HG03097 (cell line): ENCODE results near the gene MED12L.
A peak's percentile ranks its signal among the peaks of the same experiment; 100 is the strongest.

ENCODE experiments used
- ATAC-seq: cut with Tn5 transposase; IDR thresholded peaks from one replicate; pipeline ENCODE4 v1.9.1; 2021; ENCODE audit not compliant: unreplicated experiment, low FRiP score

The MED12L gene

GRCh38 chr3:151135541-151136337 lies 50.3 kb downstream of the MED12L start:
- ATAC-seq = no peak

DNA sequence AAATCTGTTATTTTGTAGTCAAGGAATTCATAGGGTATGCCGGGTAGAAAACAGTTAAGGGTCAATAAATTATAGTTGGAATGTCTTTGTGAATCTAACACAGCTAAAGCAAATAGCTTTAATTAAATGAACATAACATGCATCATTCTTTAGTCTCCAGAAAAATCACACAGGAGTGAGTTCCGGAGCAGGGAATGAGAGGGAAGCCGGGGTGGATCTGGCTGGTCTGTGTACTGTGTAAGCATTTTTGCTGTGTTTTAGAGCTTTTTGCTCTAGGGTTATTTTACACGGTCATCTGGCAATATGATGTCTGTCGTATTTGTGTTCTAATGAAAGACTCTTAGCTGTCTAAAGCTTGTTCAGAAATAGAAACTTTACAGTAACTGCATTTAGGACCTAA lies 57.5 kb downstream of the MED12L start:
- no peak for ATAC-seq

DNA sequence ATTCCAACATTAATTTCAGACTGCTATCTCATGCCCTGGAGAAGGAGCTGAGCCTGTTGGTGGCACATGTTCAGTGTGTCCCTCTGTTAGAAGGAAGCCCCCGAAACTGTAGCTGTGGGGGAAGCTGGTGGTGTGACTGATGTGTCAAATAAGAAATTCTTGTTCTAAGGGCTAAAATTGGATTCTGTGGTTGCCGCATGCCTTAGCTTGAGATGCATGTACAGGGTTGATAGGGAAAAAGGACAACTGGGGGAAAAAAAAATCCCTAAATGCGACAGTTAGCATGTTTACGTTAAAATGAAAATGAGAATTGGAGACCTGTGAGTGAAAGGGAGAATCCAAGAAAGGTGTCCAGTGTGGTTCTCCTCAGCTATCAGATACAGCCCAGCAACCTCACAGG lies 58.6 kb downstream of the MED12L start:
- no peak for ATAC-seq

- no peak for ATAC-seq
These were observed 59.3 kb downstream of the MED12L start for GRCh38 chr3:151144760-151145159.

- ATAC-seq = no peak
These were observed 60.2 kb downstream of the MED12L start for GRCh38 chr3:151145713-151146070.

- ATAC-seq = peak; percentile 65
These were observed 60.7 kb downstream of the MED12L start for GRCh38 chr3:151146071-151146730.

- no peak for ATAC-seq
These were observed 61.2 kb downstream of the MED12L start for GRCh38 chr3:151146731-151147091.

- ATAC-seq = no peak
These were observed 61.8 kb downstream of the MED12L start for GRCh38 chr3:151147299-151147698.

DNA sequence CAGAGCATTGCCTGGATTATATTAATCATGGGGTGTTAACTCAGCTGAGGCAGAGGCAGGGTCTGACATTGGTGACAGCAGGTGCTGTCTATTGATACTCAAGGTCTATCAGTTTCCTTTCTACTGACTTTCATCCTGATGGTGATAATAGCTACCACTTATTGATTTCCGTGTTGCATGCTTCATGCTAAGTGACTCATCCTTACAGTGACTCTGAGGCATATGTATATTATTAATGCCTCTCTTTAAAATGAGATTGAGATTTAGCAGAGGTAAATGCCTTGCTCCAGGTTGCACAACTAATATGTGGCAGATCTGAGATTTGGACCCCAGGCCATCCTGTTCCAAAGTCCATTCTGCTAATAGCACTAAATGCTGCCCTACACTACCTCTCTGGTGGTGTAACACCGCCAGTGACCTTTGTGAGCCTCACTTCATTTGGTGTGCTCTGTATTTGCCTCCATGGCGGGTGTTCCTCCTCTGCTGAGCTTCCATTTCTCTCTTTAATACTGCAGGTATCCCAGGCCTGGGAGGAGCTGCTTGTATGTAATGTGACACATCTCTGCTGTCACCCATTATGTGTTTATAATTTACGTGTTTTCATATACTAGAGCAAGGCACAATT lies 67.1 kb downstream of the MED12L start:
- ATAC-seq = no peak

DNA sequence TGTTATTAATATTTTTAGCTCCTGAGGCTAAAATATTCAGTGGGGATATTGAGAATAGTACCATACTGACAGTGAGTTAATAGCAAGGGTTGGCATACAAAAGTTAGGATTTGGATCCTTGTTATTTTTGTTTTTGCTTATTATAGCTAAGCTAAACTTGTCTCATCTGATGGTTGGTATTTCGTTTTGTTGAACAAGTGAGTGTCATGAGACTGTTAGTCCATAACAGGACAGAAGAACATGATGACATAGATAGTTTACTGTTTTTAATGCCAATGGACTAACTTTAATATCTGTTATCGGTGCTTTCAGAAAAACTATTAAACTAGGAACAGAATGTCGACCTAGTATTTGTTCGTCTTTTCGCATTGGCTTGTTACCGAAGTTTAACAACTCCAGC lies 69.1 kb downstream of the MED12L start:
- no peak for ATAC-seq

DNA sequence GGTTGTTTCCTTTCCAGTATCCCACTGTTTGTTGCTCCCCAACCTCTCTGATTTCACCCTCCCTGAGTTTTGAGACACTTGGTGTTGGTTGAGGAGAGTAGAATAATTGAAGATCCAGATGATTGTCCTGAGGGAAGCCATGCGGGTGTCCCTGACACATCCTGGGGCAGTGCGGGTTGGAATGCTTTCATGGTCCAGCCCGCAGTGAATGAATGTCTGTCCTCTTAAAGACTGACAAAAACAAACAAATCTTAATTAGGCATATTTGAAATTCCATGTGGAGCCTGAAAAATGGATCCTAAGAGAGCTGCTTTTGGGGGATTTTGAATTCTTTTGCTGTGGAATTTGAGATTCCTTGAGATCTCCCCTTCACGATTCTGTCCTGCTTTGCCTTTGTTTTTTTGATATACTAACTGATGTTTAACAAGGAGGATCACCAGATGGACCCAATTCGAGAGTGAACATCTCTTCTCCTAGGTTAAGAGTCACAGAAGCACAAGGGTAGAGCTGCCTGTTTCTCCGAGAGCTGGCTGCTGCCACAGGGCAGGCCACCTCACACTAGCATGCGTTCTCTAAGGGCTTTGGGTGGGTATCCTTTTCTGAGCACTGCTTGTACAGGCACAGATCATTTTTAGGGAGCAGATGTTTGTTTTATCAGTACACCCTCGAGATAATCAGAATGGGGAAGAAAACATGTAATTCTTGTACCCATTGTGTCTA lies 70.1 kb downstream of the MED12L start:
- no peak for ATAC-seq

GRCh38 chr3:151156618-151157216 lies 71.3 kb downstream of the MED12L start:
- ATAC-seq = no peak

DNA sequence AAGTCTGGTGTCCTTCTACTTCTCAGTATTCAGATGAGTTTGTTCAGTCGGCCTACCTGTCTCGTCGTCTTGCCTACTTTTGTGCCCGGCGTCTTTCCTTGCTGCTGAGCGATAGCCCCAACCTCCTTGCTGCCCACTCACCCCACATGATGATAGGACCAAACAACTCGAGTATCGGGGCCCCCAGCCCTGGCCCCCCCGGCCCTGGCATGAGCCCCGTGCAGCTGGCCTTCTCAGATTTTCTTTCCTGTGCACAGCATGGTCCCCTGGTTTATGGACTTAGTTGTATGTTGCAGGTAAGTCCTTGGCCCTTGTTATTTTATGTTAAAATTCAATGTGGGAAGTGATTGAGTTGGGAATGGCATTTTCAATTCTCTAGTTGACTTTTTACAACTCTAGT lies 74.3 kb downstream of the MED12L start:
- no peak for ATAC-seq

- ATAC-seq = no peak
These were observed 79.8 kb downstream of the MED12L start for GRCh38 chr3:151165226-151165625.

GRCh38 chr3:151166161-151166560 lies 80.7 kb downstream of the MED12L start:
- no peak for ATAC-seq

DNA sequence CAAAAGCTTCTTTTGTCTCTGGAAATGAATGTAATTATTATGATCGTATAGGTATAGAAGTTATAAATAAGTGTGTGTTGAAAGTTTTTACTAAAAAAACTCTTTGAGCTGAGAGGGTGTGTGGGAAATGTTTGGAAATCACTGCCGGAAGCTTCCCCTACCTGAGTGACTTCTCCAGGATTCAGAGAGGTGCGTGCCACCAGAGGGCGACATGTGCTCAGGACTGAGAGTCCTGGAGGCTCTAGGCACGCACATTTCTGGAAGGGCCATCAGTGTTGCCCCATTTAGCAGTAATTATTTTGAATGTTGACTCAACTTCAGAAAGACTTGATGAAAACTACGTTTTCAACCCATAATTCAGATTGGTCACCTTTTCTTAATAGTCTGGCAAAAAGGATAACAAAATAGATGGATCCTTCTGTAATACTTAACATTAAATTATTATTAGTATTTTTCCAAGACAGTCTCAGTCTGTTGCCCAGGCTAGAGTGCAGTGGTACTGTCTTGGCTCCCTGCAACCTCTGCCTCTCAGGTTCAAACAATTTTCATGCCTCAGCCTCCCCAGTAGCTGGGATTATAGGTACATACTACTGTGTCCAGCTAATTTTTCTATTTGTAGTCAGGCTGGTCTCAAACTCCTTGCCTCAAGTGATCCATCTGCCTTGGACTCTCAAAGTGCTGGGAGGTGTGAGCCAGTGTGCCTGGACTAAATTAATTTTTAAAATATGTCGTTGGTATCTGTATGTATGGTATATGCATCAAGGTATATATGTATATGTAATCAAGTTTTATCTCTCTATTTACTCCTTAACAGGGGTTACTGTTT lies 83.0 kb downstream of the MED12L start:
- ATAC-seq = peak; percentile 47

GRCh38 chr3:151169262-151169947 lies 83.9 kb downstream of the MED12L start:
- ATAC-seq = peak; percentile 27

DNA sequence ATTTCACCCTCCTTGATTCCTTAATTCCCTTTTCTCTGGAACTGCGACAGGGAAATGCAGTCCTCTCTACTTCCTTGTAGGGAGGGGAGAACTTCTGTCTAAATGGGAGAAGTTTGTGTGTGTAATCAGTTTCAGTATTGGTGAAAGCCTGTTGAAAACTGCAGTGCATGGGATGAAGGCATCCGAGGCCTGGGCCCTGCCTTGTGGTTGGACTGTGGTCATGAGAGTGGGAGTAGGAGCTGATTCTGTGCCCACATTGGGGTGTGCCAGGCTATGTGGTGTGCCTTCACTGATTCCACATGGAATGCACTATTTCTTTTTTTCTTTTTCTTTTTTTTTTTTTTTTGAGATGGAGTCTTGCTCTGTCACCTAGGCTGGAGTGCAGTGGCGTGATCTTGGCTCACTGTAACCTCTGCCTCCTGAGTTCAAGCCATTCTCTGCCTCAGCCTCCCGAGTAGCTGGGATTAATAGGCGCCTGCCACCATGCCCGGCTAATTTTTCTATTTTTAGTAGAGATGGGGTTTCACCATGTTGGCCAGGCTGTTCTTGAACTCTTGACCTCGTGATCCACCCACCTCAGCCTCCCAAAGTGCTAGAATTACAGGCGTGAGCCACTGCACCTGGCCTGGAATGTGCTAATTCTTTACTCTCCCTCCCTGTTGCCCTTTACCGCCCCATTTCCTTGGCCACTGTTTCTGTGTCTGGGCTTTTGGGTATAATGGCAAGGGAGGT lies 84.7 kb downstream of the MED12L start:
- ATAC-seq = peak; percentile 25
